Subcutaneous adipose tissue (tissue), 4 donors: ENCODE data around the gene PRKRA. TPM values are rescaled to one million over a fixed set of nuclear protein-coding genes. Genes with fewer than 3 reads are reported as not detected.

Experiments used
- total RNA-seq, 4 donors: library from RNA; depleted of rRNA; stranded (reverse); fragments of >200 nt; gene quantifications; one replicate each; pipeline ENCODE4 v1.1.0, GENCODE V29; 2016
- TF ChIP-seq, protein P1 (sequence below): fragments of 450-650 bp; IDR thresholded peaks from one replicate; pipeline ENCODE4 v1.5.1; 2016; ENCODE audit warnings: low read depth, mild to moderate bottlenecking, control low read depth, antibody characterized with exemption, moderate library complexity

PRKRA gene
- total RNA-seq, 4 donors from 2014 or later, result 57.1 to 77.8 (median 61.9) TPM

- TF ChIP-seq, protein P1, sequence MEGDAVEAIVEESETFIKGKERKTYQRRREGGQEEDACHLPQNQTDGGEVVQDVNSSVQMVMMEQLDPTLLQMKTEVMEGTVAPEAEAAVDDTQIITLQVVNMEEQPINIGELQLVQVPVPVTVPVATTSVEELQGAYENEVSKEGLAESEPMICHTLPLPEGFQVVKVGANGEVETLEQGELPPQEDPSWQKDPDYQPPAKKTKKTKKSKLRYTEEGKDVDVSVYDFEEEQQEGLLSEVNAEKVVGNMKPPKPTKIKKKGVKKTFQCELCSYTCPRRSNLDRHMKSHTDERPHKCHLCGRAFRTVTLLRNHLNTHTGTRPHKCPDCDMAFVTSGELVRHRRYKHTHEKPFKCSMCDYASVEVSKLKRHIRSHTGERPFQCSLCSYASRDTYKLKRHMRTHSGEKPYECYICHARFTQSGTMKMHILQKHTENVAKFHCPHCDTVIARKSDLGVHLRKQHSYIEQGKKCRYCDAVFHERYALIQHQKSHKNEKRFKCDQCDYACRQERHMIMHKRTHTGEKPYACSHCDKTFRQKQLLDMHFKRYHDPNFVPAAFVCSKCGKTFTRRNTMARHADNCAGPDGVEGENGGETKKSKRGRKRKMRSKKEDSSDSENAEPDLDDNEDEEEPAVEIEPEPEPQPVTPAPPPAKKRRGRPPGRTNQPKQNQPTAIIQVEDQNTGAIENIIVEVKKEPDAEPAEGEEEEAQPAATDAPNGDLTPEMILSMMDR, result no peak
These were observed 31.9 kb downstream of the PRKRA start for GRCh38 chr2:178419123-178419522.

DNA sequence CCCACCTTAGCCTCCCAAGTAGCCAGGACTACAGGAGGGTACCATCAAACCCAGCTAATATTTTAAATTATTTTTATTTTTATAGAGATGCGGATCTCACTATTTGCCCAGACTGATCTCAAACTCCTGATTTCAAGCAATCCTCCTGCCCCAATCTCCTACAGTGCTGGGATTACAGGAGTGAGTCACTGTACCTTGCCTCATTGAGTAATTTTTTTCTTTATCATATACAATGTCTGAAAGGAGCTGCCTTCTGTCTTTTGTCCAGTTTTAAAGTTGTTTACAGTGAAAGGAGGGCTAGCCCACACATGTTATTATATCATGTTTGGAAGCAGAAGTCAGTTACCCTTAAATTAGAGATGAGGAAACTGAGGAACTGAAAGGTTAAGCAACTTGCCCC lies 32.5 kb downstream of the PRKRA start:
- TF ChIP-seq, protein P1, result no peak

GRCh38 chr2:178417916-178418315 lies 33.1 kb downstream of the PRKRA start:
- TF ChIP-seq, protein P1, result no peak

- TF ChIP-seq, protein P1, result no peak
These were observed 35.0 kb downstream of the PRKRA start for GRCh38 chr2:178415979-178416378.

GRCh38 chr2:178414266-178415247 lies 36.4 kb downstream of the PRKRA start:
- TF ChIP-seq, protein P1, result no peak

- TF ChIP-seq, protein P1, result no peak
These were observed 37.3 kb downstream of the PRKRA start for GRCh38 chr2:178413472-178414265.

- TF ChIP-seq, protein P1, result no peak
These were observed 38.9 kb downstream of the PRKRA start for GRCh38 chr2:178412047-178412446.
